Fibroblast of upper back skin (primary cell): Measurements from ENCODE around the gene TAS2R20.
"Not testable (repeated sequence)": the region's sequence is repeated elsewhere in the genome, so short reads cannot be mapped to it uniquely, and the experiment has no call there.

Source experiments
- DNase-seq: peaks from one replicate; pipeline ENCODE4 v3.0.0-alpha.2; 2013

The TAS2R20 gene

GRCh38 chr12:10998204-10998603 is at the start of gene TAS2R20:
TSS of gene TAS2R20 (minus strand) at chr12:10998304. CDS start at chr12:10997875, 429 bp downstream.
- DNase-seq = no peak

GRCh38 chr12:11041366-11041765 is 43.3 kb upstream of the TAS2R20 start:
- not testable (repeated sequence) for DNase-seq

GRCh38 chr12:11040162-11040561 is 42.1 kb upstream of the TAS2R20 start:
- DNase-seq = peak; percentile 2

DNA sequence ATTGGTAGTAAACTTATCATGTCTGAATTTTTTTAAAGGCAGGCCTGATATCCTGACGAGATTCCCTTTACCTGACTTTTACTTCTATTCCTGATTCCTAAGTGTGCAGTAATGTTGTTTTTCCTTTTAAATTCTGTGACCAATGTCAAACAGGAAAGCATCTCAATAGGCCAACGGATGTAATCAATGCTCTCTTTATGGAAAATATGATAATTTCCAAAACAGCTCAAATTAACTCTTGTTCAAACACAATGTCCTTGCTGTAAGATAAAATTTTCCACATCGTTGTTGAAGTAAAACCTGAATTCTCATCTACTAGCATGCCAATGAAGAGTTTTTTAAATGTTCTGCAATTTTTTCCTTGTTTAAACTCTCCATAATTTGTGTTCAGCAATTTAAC is 41.1 kb upstream of the TAS2R20 start:
- no peak for DNase-seq

DNA sequence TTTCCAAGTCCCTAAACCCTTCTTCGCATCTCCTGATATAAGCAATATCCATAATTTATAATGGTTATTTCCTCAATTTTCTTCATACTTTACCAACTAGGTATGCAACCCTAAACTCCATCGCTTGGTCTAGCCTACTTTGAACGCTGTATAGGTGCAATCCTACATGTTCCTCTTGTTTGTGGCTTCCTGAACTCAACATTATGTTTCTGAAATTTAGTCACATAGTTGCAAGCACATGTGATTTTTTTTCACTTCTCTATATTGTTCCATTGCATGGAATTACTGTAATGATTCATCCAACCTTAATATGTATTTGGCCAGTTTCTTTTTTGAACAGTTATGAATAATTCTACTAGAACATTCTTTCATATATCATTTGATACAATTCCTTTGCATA is 35.9 kb upstream of the TAS2R20 start:
- not testable (repeated sequence) for DNase-seq

DNA sequence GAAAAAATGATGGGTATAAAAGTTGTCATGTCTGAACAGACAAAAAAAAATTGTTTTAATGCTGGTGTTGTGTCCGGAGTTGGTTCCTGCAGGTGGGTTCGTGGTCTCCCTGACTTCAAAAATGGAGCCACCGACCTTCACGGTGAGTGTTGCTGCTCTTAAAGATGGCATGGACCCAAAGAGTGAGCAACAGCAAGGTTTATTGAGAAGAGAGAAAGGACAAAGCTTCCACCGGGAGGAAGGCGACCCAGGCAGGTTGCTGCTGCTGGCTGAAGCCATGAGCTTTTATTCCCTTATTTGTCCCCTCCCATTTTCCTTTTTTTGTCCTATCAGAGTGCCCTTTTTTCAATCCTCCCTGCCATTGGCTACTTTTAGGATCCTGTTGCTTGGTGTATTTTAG is 33.2 kb upstream of the TAS2R20 start, which contains the start of gene TAS2R31:
Gene TAS2R31, minus strand, starts transcription at position 101 of the 400 bp plus-strand sequence. Its CDS starts 72 bp downstream, at position 29.
- no peak for DNase-seq

- no peak for DNase-seq
Observed at GRCh38 chr12:11026118-11026517, 28.0 kb upstream of the TAS2R20 start.

- DNase-seq = no peak
Observed at GRCh38 chr12:11023387-11023786, 25.3 kb upstream of the TAS2R20 start.

DNA sequence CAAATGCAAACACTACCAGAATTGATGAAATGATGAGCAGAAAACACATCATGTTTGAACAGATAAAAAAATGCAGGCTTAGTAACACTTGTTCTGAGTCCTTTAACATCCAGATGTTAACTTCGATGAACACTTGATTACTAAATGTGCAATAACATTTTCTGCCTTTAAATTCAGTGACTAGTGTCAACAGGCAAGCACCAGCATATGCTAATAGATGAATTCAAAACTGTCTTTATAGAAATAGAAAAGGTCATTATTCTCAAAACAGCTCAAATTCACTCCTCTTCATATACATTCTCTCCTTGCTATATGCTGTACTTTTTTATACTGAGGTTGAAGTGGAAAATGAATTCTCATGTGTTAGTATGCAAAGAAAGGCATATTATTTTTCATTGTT is 24.4 kb upstream of the TAS2R20 start, which contains the start of gene TAS2R19:
Gene TAS2R19, minus strand, starts transcription at position 101 of the 400 bp plus-strand sequence. Its CDS starts 49 bp downstream, at position 52.
- no peak for DNase-seq

GRCh38 chr12:11016937-11017336 is 18.8 kb upstream of the TAS2R20 start:
- DNase-seq = no peak

- no peak for DNase-seq
Observed at GRCh38 chr12:11015775-11016430, 17.8 kb upstream of the TAS2R20 start.

DNA sequence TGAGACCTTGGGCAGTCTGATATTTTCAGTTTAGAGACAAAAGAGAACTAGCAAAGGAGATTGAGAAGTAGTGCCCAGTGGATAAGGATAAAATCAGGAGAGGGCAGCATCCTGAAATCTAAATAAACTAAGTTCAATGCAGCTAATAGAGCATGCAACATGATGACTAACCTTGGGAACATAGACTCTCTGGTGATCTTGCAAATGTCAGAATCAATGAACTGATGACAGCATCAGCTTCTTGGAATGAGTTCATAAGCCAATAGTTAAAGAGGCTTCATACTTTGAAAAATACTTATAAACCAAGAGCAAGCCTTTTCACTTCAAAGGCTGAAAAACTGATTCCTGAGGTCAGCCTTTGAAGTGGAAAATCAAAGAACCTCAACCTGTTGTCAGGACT is 16.1 kb upstream of the TAS2R20 start:
- peak; percentile 9 for DNase-seq

GRCh38 chr12:11007608-11008007 is 9.5 kb upstream of the TAS2R20 start:
- DNase-seq = no peak

GRCh38 chr12:10994307-10994706 is 3.8 kb downstream of the TAS2R20 start:
- DNase-seq = no peak

- DNase-seq = no peak
Observed at GRCh38 chr12:10989107-10989506, 9.0 kb downstream of the TAS2R20 start.

DNA sequence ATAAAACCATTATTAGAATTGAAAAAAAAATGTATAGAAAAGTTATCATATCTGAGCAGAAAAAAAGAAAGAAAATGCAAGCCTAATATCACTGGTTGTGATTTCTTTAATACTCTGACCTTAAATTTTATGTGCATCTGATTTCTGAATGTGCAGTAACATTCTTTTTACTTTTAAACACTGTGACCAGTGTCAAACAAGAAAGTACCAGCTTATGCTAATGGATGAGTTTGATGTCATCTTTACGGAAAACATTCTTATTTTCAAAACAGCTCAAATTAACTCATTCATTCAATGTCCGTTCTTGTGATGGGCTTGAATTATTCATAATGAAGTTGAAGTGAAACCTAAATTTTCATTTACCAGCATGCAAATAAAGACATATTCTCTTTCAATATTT is 11.3 kb downstream of the TAS2R20 start, which contains the start of gene TAS2R50:
Gene TAS2R50, minus strand, starts transcription at position 101 of the 400 bp plus-strand sequence. Its CDS starts 52 bp downstream, at position 49.
- no peak for DNase-seq

DNA sequence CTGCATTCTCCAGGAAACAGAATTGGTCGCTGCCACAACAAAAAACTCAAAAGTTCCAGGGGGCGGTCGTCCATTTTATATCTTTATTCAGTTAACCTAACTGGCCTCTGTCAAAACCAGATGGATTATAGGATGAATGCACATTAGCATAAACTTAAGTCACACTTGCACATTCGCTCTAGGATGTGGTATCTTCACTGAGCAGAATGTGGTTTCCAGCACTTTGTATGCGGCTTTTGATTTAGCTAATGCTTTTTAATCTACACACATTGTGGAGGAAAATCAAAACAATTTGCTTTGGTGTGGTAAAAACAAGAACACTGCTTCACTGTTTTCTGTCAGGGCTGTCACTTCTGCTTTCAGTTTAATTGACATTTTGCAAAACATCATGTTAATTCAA is 15.9 kb downstream of the TAS2R20 start:
- DNase-seq = no peak

DNA sequence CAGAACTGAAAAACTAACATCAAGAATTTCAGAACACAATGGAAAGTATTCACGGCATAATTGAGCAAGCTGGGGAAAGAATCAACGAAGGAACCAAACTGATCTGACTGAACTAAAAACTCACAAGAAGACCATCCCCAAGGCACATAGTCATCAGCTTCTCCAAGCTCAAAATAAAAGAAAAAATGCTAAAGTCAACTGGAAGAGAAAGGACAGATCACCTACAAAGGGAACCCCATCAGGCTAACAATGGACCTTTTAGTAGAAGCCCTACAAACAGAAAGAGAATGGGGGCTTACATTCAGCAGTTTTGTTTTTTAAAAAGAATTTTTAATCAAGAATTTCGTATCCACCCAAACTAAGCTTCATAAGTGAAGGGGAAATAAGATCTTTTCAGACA is 23.1 kb downstream of the TAS2R20 start:
- DNase-seq = no peak

GRCh38 chr12:10968765-10969456 is 29.2 kb downstream of the TAS2R20 start:
- DNase-seq = peak; percentile 63

DNA sequence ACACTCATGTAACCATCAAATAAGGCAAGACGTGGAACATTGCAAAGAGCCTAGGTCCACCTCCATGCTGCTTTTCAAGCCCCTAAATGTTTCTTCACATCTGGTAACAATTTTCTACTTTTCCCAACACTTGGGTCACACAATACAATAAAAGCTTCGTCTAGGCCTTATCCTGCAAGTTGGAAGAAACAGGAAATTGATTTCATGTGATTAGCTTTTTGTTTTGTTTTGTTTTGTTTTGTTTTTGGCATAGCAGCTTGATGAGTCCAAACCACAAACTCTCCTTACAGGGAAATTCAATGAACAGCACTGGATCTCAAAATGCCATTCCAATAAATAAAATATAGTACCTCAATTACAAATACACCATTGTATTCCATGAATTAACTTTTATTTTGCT is 30.7 kb downstream of the TAS2R20 start:
- DNase-seq = peak; percentile 44

- no peak for DNase-seq
Observed at GRCh38 chr12:10966314-10966713, 31.8 kb downstream of the TAS2R20 start.

DNA sequence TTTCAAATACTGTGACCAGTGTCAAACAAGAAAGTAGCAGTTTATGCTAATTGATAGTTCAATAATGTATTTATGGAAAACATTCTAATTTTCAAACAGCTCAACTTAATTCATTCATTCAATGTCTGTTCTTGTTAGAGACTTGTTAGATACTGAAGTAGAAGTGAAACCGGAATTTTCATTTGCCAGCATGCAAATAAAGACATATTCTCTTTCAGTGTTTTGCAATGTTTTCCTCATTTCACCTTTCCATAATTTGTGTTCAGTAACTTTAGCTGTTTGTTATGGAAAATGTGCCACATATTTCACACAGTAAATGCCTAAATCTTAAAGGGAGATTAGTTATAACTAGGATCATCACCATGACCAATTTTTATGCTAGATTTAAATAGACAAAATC is 32.6 kb downstream of the TAS2R20 start:
- no peak for DNase-seq

DNA sequence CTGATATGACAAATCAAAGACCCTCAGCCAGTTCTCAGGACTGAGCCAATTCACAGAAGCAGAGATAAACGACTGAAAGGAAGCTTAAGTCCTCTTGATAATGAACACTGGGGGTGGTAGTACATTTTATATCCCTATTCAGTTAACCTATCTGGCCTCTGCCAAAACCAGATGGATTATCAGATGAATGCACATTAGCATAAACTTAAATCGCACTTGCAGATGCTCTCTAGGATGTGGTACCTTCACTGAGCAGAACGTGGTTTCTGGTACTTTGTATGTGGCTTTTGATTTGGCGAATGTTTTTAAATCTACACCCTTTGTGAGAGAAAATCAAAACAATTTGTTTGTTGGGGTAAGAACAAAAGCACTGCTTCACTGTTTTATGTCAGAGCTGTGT is 37.9 kb downstream of the TAS2R20 start:
- no peak for DNase-seq

- DNase-seq = peak; percentile 9
Observed at GRCh38 chr12:10959804-10960203, 38.3 kb downstream of the TAS2R20 start.
